ENCODE results near the gene SKAP1.

SKAP1 gene

DNA sequence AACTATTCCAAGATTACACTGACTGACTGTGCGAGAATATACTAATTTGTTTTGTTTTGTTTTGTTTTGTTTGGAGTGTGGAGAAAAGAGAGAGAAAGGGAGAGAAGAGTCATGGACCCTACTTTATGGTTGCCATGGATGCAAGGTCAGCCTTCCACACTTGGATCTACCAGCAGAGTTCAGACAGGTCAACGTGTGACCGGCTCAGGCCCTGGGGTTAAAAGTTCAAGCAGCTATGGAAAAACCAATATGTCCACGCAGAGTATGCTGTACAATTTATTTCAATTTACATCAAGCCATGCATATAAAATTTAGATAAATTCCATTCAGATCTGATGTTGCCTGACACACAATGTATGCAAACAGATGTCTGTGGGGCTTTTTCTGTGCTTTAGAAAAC lies 122.8 kb downstream of the SKAP1 start:
- TF ChIP-seq, protein P1, sequence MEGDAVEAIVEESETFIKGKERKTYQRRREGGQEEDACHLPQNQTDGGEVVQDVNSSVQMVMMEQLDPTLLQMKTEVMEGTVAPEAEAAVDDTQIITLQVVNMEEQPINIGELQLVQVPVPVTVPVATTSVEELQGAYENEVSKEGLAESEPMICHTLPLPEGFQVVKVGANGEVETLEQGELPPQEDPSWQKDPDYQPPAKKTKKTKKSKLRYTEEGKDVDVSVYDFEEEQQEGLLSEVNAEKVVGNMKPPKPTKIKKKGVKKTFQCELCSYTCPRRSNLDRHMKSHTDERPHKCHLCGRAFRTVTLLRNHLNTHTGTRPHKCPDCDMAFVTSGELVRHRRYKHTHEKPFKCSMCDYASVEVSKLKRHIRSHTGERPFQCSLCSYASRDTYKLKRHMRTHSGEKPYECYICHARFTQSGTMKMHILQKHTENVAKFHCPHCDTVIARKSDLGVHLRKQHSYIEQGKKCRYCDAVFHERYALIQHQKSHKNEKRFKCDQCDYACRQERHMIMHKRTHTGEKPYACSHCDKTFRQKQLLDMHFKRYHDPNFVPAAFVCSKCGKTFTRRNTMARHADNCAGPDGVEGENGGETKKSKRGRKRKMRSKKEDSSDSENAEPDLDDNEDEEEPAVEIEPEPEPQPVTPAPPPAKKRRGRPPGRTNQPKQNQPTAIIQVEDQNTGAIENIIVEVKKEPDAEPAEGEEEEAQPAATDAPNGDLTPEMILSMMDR (IDR thresholded peaks at IDR 0.05; ENCODE audit: extremely low read depth, missing control alignments), result no peak
- no peak for DNase-seq (ENCODE audit: low spot score)

GRCh38 chr17:48301002-48301401 lies 129.0 kb downstream of the SKAP1 start:
- TF ChIP-seq, protein P1 (IDR thresholded peaks at IDR 0.05; ENCODE audit: extremely low read depth, missing control alignments), result no peak
- no peak for DNase-seq (ENCODE audit: low spot score)

GRCh38 chr17:48299760-48300159 lies 130.3 kb downstream of the SKAP1 start:
- peak; percentile 37 for DNase-seq (ENCODE audit: low spot score)
- TF ChIP-seq, protein P1 (IDR thresholded peaks at IDR 0.05; ENCODE audit: extremely low read depth, missing control alignments), result no peak

- TF ChIP-seq, protein P1 (IDR thresholded peaks at IDR 0.05; ENCODE audit: extremely low read depth, missing control alignments), result no peak
- no peak for DNase-seq (ENCODE audit: low spot score)
Observed at GRCh38 chr17:48297825-48298224, 132.2 kb downstream of the SKAP1 start.

DNA sequence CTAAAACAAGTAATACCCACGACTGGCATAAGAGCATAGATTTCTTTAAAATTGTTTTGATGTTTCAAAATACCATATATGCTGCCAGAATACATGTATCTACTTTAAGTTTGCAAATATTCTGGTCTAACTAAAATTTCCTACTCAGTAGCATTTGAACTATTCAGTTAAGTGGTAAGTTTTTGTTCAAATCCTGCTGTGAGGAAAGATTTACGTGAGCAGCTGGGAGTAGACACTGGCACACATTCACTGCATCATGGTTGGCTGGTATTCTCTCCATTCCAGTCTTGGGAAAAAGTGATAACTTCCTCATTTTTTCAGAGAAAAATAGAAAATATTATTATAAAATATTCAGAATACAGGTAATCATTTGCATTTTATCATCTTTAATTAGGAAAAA lies 133.6 kb downstream of the SKAP1 start:
- no peak for DNase-seq (ENCODE audit: low spot score)
- TF ChIP-seq, protein P1 (IDR thresholded peaks at IDR 0.05; ENCODE audit: extremely low read depth, missing control alignments), result no peak

DNA sequence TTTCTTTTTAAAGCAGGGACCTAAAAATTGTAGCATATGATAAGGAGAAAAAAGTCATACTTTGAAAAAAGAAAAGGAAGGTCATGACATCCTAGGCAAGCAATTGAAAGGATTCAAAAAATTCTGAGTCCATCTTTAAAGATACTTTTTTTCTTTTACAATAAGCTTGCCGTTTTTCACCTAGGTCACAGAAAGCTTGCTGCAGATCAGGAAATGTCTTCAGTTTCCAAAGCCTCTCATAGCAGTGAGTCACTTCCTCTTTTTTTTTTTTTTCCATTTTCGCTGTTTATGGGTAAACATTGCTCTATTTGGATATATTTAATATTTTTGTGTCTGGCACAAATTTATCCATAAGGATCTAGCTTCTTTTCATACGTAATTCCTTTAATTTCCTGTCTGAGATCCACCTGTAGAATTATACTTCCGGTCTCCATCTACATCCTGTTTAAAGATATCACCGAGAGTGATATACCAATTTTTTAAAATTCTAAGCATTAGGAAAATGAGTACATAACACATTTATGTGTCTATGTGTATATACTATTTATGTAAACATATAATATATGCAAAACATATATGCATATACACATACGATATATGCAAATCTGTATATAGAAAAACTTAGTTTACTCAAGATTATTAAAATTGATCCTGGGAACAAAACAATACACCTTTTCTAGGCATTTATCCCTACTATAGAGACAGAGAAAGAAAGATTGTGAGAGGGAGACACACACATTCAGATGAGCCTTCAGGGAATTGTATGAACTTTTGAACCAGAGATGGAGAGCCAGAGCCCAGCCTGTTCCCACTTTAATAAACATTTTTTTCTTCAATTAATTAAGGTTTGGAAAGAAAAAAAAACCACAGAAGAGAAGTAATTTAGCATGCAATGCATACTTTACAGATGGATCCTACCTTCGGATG lies 134.4 kb downstream of the SKAP1 start:
- DNase-seq (ENCODE audit: low spot score), result peak; percentile 42
- TF ChIP-seq, protein P1 (IDR thresholded peaks at IDR 0.05; ENCODE audit: extremely low read depth, missing control alignments), result no peak

DNA sequence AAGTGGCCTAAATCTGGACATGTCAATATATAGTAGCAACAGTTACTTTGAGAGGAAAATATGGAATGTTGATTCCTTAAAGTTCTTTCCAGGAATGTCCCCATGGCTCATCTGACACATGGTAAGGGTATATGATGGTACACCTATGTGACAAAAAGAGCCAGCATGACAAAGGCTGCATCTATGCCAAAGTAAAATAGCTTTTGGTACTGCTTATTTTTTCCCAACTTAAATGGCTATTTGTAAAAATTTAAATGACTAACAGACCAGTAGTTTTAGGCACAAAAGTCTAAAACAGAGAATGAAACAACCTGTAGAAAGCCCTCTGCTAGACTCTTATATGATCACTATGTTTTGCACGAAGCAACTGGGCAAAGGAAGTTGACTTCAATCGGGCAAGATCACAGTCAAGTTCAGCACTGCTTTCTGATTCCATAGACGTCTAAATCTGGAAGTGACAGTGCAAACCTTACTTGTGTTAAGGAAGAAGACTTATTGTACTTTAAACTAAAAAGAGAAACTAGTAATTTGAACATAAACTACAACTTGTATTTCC lies 135.1 kb downstream of the SKAP1 start:
- DNase-seq (ENCODE audit: low spot score), result no peak
- TF ChIP-seq, protein P1 (IDR thresholded peaks at IDR 0.05; ENCODE audit: extremely low read depth, missing control alignments), result no peak

Measured in GM20000 (cell line).